Spleen (tissue), 7 donors: ENCODE measurements around the gene NCS1.

Experiments used
- POLR2AphosphoS5 ChIP-seq, 3 donors: sonication (generic); formaldehyde crosslinking; IDR thresholded peaks; one replicate each; pipeline ENCODE4 v1.5.1; 2017; ENCODE audit warnings: antibody characterized with exemption in 3 of 3
- TF ChIP-seq, protein P1 (sequence below), 11 experiments: fragments of 200-600 bp in 7 of 11; fragments of 450-650 bp in 4 of 11; sonication (generic) in 4 of 11; IDR thresholded peaks in 8 of 11; conservative IDR thresholded peaks in 3 of 11; 1 replicate in 7 of 11; 2 replicates in 4 of 11; pipeline versions ENCODE4 v1.4.0 to v1.8.0; 2016 to 2021; ENCODE audit warnings: antibody characterized with exemption in 11 of 11, inconsistent platforms in 4 of 11, mild to moderate bottlenecking in 1 of 11
- donor health status: DM: no; HTN: no; CAD: no; lungs with moderate emphysema.
- donor health status: DM: no; HTN: no; CAD: no.
- donor health status: DM: no; HTN: no; CAD: no.

DNA sequence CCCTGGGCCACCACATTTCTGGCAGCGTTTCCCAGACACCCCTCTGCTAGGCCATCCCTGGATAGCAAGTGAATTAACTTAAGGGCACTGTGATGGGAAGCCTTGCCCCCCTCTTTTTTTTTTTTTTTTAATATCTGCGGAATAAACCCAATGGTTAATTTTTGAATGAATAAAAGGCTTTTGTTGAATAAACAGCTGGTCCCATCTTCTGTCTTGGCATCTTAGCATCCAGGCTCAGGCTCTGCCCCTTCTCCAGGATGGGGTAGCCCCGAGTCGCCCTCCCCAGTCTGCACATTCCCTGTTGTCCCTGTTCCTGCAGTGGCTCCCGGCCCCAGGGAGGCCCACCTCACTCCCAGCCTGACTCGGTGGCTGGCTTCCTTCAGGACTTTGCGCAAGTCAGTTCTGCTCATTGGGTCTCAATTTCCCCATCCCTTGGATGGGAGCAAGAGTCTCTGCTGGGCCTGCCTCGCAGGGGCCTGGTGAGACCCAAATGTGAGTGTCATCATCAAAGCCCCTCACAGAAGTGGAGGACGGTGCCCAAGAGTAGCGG, 64.3 kb downstream of the NCS1 start:
- TF ChIP-seq, protein P1, sequence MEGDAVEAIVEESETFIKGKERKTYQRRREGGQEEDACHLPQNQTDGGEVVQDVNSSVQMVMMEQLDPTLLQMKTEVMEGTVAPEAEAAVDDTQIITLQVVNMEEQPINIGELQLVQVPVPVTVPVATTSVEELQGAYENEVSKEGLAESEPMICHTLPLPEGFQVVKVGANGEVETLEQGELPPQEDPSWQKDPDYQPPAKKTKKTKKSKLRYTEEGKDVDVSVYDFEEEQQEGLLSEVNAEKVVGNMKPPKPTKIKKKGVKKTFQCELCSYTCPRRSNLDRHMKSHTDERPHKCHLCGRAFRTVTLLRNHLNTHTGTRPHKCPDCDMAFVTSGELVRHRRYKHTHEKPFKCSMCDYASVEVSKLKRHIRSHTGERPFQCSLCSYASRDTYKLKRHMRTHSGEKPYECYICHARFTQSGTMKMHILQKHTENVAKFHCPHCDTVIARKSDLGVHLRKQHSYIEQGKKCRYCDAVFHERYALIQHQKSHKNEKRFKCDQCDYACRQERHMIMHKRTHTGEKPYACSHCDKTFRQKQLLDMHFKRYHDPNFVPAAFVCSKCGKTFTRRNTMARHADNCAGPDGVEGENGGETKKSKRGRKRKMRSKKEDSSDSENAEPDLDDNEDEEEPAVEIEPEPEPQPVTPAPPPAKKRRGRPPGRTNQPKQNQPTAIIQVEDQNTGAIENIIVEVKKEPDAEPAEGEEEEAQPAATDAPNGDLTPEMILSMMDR (IDR thresholded peaks at IDR 0.05 in 8 of 11, conservative IDR thresholded peaks at IDR 0.05 in 3 of 11): peak in 6 of 11 experiments; percentile 16 to 73 (median 35)
- no peak for TF ChIP-seq POLR2AphosphoS5 (IDR thresholded peaks at IDR 0.05)
